HG02763 (cell line): Measurements from ENCODE around the gene POU2F3.
A peak's percentile ranks its signal among the peaks of the same experiment; 100 is the strongest.

Source experiments
- ATAC-seq: cut with Tn5 transposase; IDR thresholded peaks from one replicate; pipeline ENCODE4 v1.9.1; 2021; ENCODE audit warnings: mild to moderate bottlenecking, moderate library complexity; ENCODE audit not compliant: unreplicated experiment

Gene POU2F3

DNA sequence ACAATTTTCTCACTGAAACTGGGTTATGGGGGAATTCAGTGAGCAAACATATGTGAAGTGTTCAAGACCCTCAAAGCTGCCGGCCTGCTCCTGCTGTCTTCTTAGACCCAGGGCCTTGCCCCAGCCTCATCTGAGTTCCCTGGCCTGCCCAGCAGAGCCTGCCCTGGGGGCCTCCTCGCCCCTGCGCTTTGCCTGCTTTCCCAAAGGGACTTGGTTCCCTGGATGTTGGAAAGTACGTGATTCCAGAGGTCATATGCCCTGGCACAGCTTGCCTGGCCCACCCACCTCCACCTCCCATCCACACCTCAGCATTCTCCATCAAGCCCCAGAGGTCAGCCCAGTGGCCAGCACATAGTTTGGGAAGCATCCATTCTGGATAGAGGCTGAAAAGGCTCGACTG, 13.7 kb upstream of the POU2F3 start:
- no peak for ATAC-seq

DNA sequence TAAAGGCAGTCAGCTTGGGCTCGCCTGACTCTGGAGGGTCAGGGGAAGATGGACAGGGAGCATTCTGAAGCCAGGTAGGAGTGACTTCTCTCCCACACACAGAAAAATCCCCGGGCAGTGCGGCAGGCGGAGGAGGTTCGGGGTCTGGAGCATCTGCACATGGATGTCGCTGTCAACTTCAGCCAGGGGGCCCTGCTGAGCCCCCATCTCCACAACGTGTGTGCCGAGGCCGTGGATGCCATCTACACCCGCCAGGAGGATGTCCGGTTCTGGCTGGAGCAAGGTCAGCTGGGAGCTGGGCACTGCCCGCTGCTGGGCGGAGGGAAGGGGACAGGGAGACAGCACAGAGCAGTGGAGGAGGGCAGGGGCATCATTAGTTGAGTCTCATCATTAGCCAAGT, 13.2 kb upstream of the POU2F3 start:
- ATAC-seq = no peak

DNA sequence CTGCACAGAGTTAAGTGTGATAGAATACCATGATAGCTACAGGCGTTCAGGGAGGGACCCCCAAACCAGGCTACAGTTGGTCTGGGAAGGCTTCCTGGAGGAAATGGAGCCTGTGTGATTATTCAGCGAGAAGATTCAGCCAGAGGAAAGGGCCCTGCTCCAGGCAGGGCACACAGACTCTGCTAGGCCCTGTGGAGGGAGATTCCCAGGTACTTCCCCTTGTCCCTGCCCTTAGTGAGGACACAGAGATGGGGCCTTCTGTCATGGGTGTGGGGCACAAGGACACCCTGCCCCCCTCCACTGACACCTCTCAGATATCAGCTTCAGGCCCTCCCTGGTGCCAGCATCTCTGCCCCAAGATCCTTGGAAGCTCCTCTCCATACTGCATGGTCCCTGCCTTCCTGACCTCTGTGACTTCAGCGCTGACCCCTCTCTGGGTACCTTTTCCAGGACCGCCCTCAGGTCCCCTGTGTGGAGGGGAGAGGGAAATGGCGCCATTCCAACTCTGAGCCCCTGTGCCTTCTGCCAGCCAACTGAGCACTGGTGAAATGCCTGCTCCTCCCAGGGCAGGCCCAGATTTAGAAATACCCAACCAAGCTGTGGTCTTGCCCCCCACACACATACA, 12.6 kb upstream of the POU2F3 start:
- no peak for ATAC-seq

DNA sequence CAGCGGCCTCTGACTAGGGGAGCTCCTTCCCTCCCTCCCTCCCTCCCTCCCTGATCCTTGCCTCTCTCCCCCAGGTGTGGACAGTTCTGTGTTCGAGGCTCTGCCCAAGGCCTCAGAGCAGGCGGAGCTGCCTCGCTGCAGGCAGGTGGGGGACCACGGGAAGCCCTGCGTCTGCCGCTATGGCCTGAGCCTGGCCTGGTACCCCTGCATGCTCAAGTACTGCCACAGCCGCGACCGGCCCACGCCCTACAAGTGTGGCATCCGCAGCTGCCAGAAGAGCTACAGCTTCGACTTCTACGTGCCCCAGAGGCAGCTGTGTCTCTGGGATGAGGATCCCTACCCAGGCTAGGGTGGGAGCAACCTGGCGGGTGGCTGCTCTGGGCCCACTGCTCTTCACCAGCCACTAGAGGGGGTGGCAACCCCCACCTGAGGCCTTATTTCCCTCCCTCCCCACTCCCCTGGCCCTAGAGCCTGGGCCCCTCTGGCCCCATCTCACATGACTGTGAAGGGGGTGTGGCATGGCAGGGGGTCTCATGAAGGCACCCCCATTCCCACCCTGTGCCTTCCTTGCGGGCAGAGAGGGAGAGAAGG, 11.1 kb upstream of the POU2F3 start:
- ATAC-seq = no peak

DNA sequence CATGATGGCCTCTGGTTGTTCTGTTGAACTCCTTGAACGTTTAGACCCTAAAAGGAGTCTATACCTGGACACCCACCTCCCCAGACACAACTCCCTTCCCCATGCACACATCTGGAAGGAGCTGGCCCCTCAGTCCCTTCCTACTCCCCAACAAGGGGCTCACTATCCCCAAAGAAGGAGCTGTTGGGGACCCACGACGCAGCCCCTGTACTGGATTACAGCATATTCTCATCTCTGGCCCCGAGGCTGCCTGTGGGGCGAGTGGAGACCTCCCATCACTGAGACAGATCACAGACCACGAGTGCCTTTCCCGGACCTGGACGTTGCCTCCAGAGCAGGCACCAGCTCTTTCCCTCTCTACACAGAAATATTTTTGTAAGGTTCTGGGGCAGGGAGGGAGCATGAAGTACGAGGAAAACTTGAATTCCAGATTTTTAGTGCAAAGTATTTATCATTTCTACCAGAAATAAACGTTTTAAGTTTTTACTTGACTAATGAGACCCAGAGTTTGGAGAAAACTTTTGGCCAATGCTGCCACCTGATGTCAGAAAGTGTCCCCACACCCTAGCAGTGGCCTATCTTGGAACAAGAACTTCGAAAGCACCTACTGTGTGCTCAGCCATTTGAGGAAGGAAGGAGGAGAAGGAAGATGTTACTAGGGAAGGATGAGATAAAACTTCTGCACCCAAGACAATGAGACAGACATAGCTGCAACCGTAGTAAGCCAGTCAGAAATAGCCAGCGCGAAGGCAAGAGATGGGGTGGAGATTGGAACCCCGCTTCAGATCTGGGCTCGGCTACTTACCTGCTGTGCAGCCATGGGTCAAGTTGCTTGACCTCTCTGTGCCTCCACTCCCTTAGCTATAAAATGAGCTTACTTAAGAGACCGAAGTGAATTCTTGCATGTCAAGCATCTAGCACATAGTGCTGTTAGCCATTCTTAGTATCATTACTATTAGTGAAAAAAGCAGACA, 10.2 kb upstream of the POU2F3 start:
- ATAC-seq = no peak

DNA sequence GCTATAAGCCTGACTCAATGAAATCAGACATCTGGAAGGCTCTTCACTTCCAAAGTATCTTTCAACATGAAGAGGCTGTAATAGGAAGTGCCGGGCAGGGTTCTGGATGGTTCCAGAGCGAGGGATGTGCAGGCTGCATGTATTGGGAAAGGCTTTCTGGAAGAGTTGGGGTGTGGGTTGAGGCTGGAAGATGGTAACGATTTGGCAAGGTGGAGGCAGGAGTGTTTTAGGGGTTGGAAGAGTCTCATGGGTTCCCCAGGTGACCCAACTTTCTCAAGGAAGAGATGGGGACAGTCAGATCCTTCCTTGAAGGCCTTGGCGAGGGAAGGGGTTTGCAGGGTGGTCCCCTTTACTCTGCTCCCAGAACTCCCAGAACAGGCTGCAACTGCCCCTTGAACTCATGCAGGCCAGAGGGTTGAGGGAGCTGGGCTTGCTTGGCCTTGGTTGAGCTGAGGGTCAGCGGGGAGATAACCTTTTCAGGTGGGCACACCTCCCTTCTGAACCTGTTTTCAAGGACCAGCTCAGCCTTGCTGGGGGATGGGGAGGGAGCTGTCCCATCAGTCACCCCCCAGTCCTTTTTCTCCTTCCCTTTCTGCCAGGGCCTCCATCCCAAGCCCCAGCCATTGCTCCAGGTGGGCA, 9.4 kb upstream of the POU2F3 start:
- ATAC-seq = no peak

DNA sequence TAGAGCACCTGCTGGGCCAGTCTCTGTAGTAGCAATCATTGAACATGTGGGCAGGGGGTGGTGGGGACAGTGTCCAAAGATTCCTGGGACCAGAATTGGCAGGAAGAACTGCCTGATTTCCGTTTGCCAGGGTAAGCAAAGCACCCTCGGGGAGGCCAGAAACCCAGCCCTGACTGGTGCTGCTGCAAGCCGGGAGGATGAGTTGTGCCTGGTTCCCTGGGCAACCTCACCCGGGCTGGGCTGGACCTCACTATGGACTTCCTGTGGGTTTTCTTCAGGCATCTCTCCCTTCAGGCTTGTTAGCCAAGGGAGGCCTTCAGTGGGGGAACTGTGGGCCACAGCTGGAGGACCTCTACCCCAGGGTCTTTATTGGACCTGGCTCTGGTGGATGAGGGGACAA, 8.0 kb upstream of the POU2F3 start:
- no peak for ATAC-seq

DNA sequence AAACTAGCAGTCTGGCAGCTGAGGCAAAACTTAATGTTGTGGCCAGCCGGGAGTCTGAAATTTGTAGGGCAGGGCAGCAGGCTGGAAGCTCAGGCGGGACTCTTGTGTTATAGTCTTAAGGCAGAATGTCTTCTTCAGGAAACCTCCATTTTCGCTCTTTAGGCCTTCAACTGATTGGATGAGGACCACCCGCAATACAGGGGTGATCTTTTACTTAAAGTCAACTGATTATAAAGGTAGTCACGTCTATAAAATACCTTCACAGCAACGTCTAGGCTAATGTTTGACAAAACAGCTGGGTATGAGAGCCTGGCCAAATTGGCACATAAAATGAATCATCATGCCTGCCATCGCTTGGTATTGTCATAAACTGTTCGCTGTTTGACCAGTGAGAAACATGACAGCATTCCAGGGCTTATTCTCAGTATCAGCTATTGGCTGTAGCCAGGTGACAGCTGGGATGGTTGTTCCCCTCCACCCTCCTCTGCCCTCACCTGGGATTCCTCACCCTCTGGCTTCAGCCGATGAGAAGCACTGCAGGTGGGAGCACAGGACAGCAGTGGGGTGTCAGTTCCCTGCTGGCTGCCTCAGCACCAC, 6.6 kb upstream of the POU2F3 start:
- ATAC-seq = no peak

DNA sequence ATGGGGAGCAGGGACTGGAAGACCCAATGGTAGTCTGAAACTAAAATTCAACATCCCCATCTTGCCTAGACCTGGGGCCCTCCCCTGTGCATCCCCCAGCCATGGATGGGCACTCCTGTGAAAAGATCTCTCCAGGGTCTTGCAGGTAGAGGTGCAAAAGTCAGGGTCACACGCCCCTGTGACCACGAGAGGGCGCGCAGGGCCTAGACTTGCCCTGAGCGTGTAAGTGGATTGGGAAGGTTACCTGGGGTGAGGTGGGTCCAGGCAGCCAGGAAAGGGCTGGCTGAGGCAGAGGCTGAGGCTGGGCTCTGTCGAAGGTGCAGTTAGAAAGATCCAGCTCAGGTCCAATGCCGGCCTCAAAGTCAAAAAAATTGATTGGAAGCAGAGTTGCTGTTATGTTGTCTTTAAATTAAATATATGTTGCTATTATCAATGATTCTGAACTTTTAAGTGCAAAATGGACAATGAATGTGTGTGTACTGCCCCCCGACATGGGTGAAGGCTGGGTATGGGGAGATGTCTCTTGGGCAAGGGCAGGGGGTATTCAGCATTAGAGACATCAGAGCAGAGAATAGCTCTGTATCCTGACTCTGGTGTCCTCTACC, 4.8 kb upstream of the POU2F3 start:
- no peak for ATAC-seq

DNA sequence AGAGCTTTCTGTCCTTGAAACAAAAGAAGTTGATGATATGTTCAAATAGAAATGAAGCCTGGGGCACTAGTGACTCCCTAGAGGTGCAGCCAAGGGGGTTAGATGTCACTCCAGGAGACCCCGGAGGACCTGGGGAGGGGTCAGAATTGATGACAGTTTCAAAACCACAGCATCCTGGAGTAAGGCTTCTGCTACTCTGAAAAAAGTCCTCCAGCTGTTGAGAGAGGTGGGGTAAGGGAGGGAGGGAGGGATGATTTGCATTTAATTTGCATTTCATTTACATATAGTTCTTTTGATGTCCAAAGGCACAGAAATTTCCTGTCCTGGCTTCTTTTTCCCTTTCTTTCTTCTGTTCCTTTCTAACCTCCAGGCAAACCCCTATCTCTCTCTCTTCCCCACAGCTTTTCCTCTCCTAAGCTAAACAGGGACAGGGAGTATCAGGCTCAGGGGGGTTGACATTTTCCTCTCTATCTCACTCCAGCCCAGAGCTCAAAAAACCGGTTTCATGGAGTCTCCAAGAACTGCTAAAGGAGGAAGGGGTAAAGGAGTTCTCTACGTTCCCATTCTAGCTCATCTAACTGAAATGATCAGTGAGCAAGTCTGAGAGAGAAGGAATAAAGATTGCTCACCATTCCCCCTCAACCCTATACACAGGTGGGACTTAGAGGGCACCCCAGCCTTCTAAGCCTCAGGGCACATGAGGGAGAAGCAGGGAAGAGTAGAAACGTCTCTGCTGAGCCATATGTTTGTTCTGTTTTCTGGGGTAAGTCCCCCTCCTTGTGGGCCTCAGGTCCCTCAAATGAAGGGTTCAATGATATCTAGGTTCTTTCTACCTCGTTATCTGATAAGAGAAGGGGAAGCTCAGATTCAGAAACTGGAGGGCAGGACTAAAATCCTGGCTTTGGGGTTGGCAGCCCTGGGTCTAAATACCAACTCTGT, 3.5 kb upstream of the POU2F3 start:
- no peak for ATAC-seq

DNA sequence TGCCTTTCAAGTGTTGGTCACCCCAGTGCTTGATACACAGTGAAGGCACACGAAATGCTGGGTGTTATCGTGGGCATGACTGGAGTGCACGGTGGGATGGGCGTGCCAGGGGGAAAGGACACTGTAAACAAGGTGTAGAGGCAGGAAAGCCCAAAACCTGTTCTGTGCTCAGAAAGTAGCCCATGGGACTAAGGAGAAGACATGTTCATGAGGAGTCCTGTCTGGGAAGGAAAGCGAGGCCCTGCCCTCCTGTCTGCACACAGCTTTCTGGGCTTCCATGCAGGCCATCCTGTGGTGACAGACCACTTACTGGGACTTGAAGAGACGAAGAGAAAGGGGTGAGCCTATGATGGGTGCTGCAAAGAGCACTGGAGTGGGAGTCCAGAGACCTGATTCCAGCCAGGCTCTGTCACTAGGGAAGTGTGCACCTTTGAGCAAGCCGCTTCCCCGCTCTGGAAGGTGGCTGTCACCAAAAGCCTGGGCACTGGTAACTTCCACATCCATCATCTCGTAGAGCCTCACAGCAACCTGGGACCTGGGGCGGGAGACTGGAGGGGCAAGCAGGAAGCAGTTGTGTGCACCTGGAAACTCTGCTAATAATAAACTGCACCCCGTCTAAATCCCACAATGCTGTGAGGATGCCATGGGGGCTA, 846 bp upstream of the POU2F3 start:
- no peak for ATAC-seq

DNA sequence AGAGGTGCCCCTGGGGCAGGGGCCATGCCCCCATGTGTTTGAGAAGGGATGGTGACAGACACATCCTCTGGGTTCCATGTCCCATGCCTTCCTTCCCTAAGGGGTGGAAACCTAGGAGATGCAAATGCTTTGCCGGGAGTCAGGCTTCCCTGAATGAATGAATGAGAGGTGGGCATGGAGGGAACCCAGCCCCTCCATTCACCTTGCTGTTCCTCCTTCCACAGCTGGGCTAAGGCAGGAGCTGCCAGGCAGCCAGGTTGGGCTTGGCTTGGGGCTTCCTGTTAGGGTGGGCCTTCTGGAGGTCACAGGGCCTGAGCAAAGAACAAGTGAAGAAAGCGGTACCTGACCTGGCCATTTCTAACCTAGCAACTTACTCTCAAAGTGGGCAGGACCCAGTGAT, 926 bp downstream of the POU2F3 start:
- no peak for ATAC-seq

DNA sequence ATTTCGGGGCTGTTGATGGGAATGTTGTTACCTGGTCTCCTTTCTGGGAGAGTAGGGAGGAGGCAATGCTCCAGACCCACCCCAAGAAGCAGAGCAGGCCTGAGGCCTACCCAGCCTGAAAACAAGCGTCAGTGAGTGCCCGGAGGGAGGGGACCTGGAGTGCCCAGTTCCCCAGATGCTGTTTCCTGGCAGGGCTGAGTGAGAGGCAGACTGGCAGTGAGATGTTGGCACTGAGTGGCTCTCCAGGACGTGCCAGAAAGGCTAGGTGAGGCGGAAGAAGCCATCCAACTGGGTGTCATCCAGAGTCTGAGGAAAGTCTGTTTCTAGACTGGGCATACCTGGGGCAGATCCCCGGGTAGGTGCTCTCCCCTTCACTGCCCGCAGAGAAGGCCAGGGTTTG, 1.3 kb downstream of the POU2F3 start:
- no peak for ATAC-seq

DNA sequence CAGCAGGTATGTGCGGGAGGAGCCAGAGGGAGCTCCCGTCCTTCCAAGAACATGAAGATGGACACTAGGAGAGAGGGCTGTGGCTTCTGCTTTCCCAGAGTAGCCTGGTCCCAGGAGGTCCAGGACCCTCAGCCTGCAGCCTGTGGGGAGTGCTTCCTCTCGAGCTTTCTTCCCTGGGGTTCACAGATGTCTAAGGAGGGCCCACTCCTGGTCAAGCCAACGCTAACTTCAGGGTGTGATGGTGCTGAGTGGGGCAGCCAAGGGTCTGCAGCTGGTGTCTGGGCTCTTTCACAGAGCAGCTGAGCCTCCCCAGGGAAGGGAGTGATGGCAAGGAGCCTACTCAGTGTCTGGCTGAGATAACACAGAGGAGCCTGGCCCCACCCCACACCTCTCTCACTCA, 3.3 kb downstream of the POU2F3 start:
- no peak for ATAC-seq

DNA sequence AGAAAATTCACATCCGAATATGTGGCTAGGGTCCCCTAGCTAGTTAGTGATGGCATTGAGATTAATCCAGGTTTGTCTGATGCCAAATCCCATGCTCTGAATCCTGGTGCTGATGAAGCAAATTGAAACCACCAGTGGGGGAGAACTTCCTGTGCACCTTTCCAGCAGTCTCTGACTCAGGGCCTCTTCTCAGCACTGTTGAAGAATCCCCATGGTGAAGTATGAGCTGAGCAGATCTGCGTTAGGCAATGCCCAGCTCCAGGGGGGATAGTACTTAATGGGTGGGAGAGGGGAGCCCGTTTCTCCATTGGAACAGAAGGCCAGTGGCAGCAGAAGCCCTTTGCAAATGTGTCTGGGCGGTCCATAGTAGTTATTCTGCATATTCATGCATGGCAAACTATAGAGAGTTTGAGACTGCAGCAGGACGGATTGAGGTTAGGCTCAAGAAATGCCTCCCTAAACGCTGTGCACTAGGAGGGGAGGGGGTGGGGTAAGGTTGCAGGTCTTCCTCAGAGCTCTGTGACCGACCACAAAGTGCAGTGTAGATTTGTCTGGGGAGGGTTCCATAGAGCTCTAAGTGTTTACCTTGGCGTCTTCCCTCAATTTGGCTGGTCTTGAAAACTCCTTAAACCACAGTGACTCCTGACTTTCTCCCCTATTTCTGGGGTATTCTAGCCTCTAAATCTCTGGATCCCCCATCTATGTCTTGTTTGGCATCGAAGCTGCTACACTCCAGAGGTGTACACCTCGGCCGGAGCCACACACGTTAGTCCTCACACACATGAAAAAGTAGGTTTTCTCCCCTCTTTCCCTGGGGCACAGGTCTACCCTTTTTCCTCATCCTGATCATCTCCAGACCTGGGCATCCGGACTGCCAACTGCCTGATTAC, 4.8 kb downstream of the POU2F3 start:
- ATAC-seq = no peak

DNA sequence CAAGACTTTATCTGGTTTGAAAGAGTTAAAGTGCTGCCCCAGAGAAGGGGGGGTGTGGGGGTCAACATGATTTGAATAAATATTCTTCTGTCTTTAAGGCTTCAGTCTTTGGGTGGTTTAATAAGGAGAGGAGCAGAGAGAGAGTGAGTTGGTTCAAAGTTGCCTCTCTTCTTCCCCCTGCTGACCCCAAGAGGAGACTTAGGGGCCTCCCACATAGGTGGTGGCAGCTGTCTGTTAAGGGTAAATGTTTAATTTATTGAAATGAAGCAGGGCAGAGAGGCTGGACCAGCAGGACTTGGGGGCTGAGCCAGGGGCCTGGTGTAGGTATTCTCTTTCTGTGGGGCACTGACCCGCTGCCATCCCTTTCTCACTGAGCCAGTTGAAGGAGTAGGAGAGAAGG, 5.5 kb downstream of the POU2F3 start:
- no peak for ATAC-seq

DNA sequence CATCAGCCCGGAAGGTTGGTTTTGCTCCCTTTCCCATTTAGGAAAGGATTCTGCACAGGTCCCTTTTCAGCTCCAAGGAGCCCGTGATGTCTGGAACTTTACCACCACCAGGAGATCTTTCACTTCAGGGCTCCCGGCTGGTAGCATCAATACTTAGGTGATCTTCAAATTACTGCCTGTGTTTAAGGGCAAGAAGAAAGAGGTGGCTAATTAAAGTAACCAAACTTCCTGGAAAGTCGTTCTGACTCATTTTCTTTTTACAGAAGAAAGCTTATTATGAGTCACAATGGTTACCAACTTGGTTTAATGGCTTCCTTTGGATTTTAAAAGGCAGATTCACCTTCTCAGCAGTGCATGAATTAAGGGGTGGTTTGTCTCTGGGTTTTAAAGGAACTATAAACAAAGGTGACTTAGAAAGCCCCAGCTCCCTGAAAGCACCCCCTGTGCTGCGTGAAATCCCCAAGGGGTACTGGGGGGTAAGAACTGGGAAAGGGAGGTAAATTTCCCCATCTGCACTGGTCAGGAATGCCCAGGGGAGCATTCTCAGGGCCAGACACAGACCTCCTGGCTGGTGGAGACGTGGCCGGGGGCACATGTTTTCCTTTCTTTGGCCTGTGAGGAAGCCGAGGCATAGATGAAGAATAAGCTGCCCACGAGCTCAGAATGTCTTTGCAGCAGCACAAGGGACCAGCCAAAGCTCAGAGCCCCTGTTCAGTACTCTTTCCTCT, 8.8 kb downstream of the POU2F3 start:
- peak; percentile 52 for ATAC-seq
